Right atrium auricular region (tissue), 2 donors: ENCODE data around the gene ARHGAP26. TPM values are rescaled to one million over a fixed set of nuclear protein-coding genes. Genes with fewer than 3 reads are reported as not detected.
A peak's percentile ranks its signal among the peaks of the same experiment; 100 is the strongest.

Experiments
- DNase-seq: peaks from one replicate; pipeline ENCODE4 v3.0.0-alpha.2; 2019; ENCODE audit warnings: low spot score
- H3K27ac ChIP-seq, 2 donors: fragments of 200-600 bp; sonication (generic); 1 replicate in 1 of 2; 2 replicates in 1 of 2; pipeline ENCODE4 v1.5.1; 2016 to 2019
- H3K27me3 ChIP-seq, 2 donors: fragments of 200-600 bp; sonication (generic); one replicate each; pipeline versions ENCODE4 v1.5.1 to v1.6.0; 2017 to 2019
- H3K36me3 ChIP-seq: fragments of 200-600 bp; sonication (generic); one replicate; pipeline ENCODE4 v1.5.1; 2016
- H3K4me1 ChIP-seq, 2 donors: fragments of 200-600 bp; sonication (generic); one replicate each; pipeline versions ENCODE4 v1.5.1 to v1.6.0; 2017 to 2019
- H3K4me3 ChIP-seq, 2 donors: fragments of 200-600 bp; sonication (generic); 1 replicate in 1 of 2; 2 replicates in 1 of 2; pipeline ENCODE4 v1.5.1; 2017 to 2019; ENCODE audit warnings: mild to moderate bottlenecking in 1 of 2, moderate library complexity in 1 of 2
- H3K9me3 ChIP-seq, 2 donors: fragments of 200-600 bp; sonication (generic); one replicate each; pipeline ENCODE4 v1.5.1; 2019
- CTCF ChIP-seq, 2 donors: fragments of 200-600 bp; sonication (generic); IDR thresholded peaks; one replicate each; pipeline ENCODE4 v1.5.1; 2019; ENCODE audit warnings: antibody characterized with exemption in 2 of 2
- total RNA-seq, 2 donors: library from RNA; depleted of rRNA; stranded (reverse); fragments of >200 nt; gene quantifications; one replicate each; pipeline ENCODE4 v1.1.0, GENCODE V29; 2016

Gene ARHGAP26
- total RNA-seq, 2 donors from 2014 or later, result 29.8 to 31.6 TPM

DNA sequence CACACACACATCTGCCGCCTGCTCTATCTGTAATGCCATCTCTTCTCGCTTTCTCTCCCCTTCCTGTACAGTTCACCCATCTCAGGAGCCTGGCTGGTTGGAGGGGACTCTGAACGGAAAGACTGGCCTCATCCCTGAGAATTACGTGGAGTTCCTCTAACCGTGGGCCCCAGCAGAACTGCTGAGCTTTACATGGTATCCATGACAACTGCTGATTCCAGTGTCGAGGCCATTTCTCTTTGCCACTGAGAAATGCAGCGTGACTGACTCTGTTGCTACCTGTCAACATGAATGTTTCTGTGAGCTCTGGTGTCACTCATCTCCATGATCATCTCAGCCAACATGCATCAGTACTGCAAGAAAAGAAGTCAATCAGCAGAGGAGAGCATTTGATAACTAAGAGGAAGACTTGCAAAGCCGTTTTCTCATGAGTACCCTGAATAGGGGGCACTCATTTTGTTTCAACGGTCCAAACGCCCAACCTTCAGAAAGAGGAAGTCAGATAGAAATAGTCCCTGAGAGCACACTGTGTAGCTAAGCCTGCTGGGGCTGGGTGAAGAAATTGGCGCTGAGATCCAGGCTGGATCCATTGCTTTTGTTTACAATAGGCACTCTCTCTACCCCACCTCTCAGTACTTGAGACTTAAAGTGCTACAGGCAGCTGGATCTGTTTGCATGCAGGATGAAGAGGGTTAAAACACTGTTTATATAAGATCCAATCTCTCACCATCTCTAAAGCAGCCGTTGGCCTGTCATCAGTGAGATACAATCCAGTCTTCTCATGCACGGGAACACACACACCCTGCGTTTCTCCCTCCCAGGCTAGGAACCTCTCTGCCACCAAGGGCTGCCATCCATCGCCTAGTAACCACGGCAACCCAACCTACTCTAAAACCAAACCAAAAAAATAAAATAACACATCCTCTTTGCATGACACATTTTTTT is 452.4 kb downstream of the ARHGAP26 start:
- H3K36me3 ChIP-seq, result peaks cover 11% of the 10 kb centered on the region
- H3K4me3 ChIP-seq, result no peak overlapping the region
- no peaks in the 10 kb centered on the region for H3K27me3 ChIP-seq
- peak; percentile 53 for DNase-seq
- H3K4me1 ChIP-seq, result peaks cover 0 to 15% of the 10 kb centered on the region in 2 donors
- no peak overlapping the region for H3K27ac ChIP-seq
- H3K9me3 ChIP-seq, result no peaks in the 10 kb centered on the region
- no peak for TF ChIP-seq CTCF (IDR thresholded peaks at IDR 0.05)

DNA sequence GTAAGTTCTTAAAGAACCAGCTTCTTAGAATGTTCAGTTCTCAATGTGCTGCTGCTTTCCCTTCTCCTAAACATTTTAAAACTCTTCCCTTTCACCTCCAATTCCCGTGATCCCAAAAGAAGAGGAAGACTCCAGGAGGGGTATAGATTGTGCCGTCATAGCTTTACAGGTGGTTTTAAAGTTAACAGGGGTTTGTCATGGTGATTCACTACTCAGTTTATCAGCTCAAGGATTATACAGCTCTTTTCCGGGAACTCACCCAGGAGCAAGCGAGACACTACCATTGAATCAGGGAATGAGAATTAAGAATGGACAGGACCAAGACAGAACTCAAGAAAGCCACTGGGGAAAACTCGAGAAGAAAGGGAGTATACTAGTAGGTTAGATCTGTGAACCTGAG is 454.5 kb downstream of the ARHGAP26 start:
- no peak for TF ChIP-seq CTCF (IDR thresholded peaks at IDR 0.05)
- Histone ChIP-seq H3K4me3 (no peak overlapping the region), H3K9me3 (no peaks in the 10 kb centered on the region), H3K27me3 (no peaks in the 10 kb centered on the region), H3K36me3 (peaks cover 9% of the 10 kb centered on the region), H3K27ac (no peak overlapping the region), H3K4me1 (peaks cover 0 to 19% of the 10 kb centered on the region in 2 donors)
- no peak for DNase-seq

GRCh38 chr5:143225511-143225910 is 455.3 kb downstream of the ARHGAP26 start:
- H3K27me3 ChIP-seq, result no peaks in the 10 kb centered on the region
- no peaks in the 10 kb centered on the region for H3K9me3 ChIP-seq
- TF ChIP-seq CTCF (IDR thresholded peaks at IDR 0.05), result no peak
- H3K36me3 ChIP-seq, result peaks cover 9% of the 10 kb centered on the region
- DNase-seq, result no peak
- H3K4me3 ChIP-seq, result no peak overlapping the region
- H3K4me1 ChIP-seq, result peaks cover 0 to 24% of the 10 kb centered on the region in 2 donors
- no peak overlapping the region for H3K27ac ChIP-seq

DNA sequence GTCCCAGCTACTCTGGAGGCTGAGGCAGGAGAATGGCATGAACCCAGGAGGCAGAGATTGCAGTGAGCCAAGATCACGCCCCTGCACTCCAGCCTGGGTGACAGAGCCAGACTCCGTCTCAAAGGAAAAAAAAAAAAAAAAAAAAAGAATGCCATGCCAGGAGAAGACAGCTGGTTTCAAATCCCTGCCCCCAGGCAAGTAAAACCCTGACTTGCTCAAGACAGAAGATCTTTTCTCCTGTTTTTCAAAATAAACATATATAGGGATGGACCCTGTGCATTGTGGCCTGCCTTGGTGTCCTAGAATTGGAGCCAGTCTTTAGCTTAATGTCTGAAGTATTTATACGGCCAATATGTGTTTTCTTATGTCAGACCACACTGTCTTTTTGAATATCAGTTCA is 456.2 kb downstream of the ARHGAP26 start:
- Histone ChIP-seq H3K4me3 (no peak overlapping the region), H3K4me1 (peaks cover 0 to 25% of the 10 kb centered on the region in 2 donors), H3K36me3 (peaks cover 9% of the 10 kb centered on the region), H3K27ac (peak overlapping the region in 1 of 2 donors; percentile 2), H3K27me3 (no peaks in the 10 kb centered on the region), H3K9me3 (no peaks in the 10 kb centered on the region)
- TF ChIP-seq CTCF (IDR thresholded peaks at IDR 0.05), result no peak
- DNase-seq, result no peak

- DNase-seq, result no peak
- TF ChIP-seq CTCF (IDR thresholded peaks at IDR 0.05), result no peak
- H3K9me3 ChIP-seq, result no peaks in the 10 kb centered on the region
- no peak overlapping the region for H3K4me3 ChIP-seq
- H3K27me3 ChIP-seq, result no peaks in the 10 kb centered on the region
- H3K36me3 ChIP-seq, result peaks cover 9% of the 10 kb centered on the region
- H3K27ac ChIP-seq, result peak overlapping the region; percentile 2 to 27
- peaks cover 0 to 28% of the 10 kb centered on the region in 2 donors for H3K4me1 ChIP-seq
These were observed 456.7 kb downstream of the ARHGAP26 start for GRCh38 chr5:143226872-143227271.
